H1 (cell line): ENCODE measurements around the gene STK31. TPM values are rescaled to one million over a fixed set of nuclear protein-coding genes. Genes with fewer than 3 reads are reported as not detected.

Experiments used
- CTCF ChIA-PET: fragments of 300-600 bp; sonication (Branson Sonifier 250); formaldehyde crosslinking; loops from one replicate; lab custom pipeline; 2021; ENCODE audit not compliant: partially characterized antibody; lab: Charles Lee
- POLR2A ChIA-PET: fragments of 300-600 bp; sonication (Branson Sonifier 250); formaldehyde crosslinking; loops from one replicate; lab custom pipeline; 2021; ENCODE audit warnings: inconsistent platforms; ENCODE audit not compliant: partially characterized antibody; lab: Charles Lee
- DNase-seq, 2 experiments: peaks; one replicate each; pipeline versions ENCODE4 v3.0.0 to v3.0.0-alpha.2; 2010 to 2022; ENCODE audit warnings: low spot score in 2 of 2, low read depth in 1 of 2, mixed read lengths in 1 of 2
- FAIRE-seq: peaks from 2 replicates; lab custom pipeline; 2011; peaks lifted over from hg19 to GRCh38; lab: Jason Lieb, UNC
- H2AFZ ChIP-seq: 2 replicates; pipeline ENCODE4 v1.8.1; 2012; ENCODE audit warnings: low read length, inconsistent platforms
- H2AK5ac ChIP-seq: 2 replicates; pipeline ENCODE4 v1.6.1; 2013; ENCODE audit warnings: low read depth, low read length
- H2BK120ac ChIP-seq: replicated peaks from 2 replicates; pipeline ENCODE3; 2013; ENCODE audit warnings: low read depth, low read length, inconsistent platforms
- H2BK12ac ChIP-seq: 2 replicates; pipeline ENCODE4 v1.6.1; 2013; ENCODE audit warnings: low read depth, low read length
- H2BK15ac ChIP-seq: 2 replicates; pipeline ENCODE4 v1.6.1; 2013; ENCODE audit warnings: low read length
- H2BK20ac ChIP-seq: 2 replicates; pipeline ENCODE4 v1.6.1; 2013; ENCODE audit warnings: low read length
- H2BK5ac ChIP-seq: 2 replicates; pipeline ENCODE4 v1.6.1; 2013; ENCODE audit warnings: low read depth, low read length
- H3K14ac ChIP-seq: 2 replicates; pipeline ENCODE4 v1.6.1; 2013; ENCODE audit warnings: inconsistent platforms; ENCODE audit not compliant: insufficient read length
- H3K18ac ChIP-seq: 2 replicates; pipeline ENCODE4 v1.6.1; 2013; ENCODE audit warnings: low read length; ENCODE audit errors: extremely low read depth
- H3K23ac ChIP-seq: 2 replicates; pipeline ENCODE4 v1.6.1; 2013; ENCODE audit warnings: inconsistent platforms; ENCODE audit not compliant: insufficient read length
- H3K23me2 ChIP-seq: 2 replicates; pipeline ENCODE4 v1.6.1; 2013; ENCODE audit warnings: low read depth, low read length
- H3K27ac ChIP-seq: 2 replicates; pipeline ENCODE4 v1.6.1; 2011; ENCODE audit warnings: low read depth, low read length, inconsistent platforms
- H3K27me3 ChIP-seq, 4 experiments: replicated peaks in 1 of 4; 1 replicate in 1 of 4; 2 replicates in 3 of 4; pipeline versions ENCODE4 v1.6.1 to v1.8.1; 2011 to 2013; ENCODE audit warnings: low read length in 3 of 4, mild to moderate bottlenecking in 3 of 4, inconsistent platforms in 2 of 4, mixed read lengths in 2 of 4, moderate library complexity in 1 of 4; ENCODE audit not compliant: control insufficient read depth in 3 of 4, insufficient read depth in 3 of 4; ENCODE audit errors: extremely low read depth in 1 of 4
- H3K36me3 ChIP-seq, 4 experiments: 2 replicates each; pipeline versions ENCODE4 v1.6.1 to v1.8.1; 2011 to 2013; ENCODE audit warnings: mild to moderate bottlenecking in 4 of 4, low read length in 3 of 4, moderate library complexity in 2 of 4, control low read depth in 1 of 4, inconsistent platforms in 1 of 4; ENCODE audit not compliant: insufficient read depth in 4 of 4, control insufficient read depth in 2 of 4
- H3K4ac ChIP-seq: replicated peaks from 2 replicates; pipeline ENCODE3; 2013; ENCODE audit warnings: low read length, low read depth, mixed read lengths, inconsistent platforms; ENCODE audit not compliant: insufficient read length
- H3K4me1 ChIP-seq, 4 experiments: replicated peaks in 1 of 4; 1 replicate in 1 of 4; 2 replicates in 3 of 4; pipeline versions ENCODE4 v1.6.1 to v1.8.1; 2011 to 2013; ENCODE audit warnings: low read length in 3 of 4, inconsistent platforms in 2 of 4, mixed read lengths in 1 of 4; ENCODE audit not compliant: insufficient read depth in 4 of 4, control insufficient read depth in 3 of 4
- H3K4me2 ChIP-seq, 2 experiments: 2 replicates each; pipeline versions ENCODE4 v1.6.1 to v1.8.1; 2011 to 2013; ENCODE audit warnings: low read depth in 2 of 2, low read length in 2 of 2, control low read depth in 1 of 2, inconsistent platforms in 1 of 2, mild to moderate bottlenecking in 1 of 2; ENCODE audit not compliant: insufficient read depth in 1 of 2
- H3K4me3 ChIP-seq, 4 experiments: fragments of 200-600, 300-600 bp in 1 of 4; sonication (generic), shearing (Covaris generic), sonication (Bioruptor Twin) in 1 of 4; 2 replicates each; pipeline versions ENCODE4 v1.5.1 to v1.8.1; 2011 to 2016; ENCODE audit warnings: low read length in 4 of 4, low read depth in 3 of 4, control low read depth in 2 of 4, inconsistent platforms in 2 of 4, mild to moderate bottlenecking in 2 of 4, mixed read lengths in 1 of 4, moderate library complexity in 1 of 4; ENCODE audit not compliant: insufficient read depth in 2 of 4; ENCODE audit errors: extremely low read depth in 1 of 4
- H3K56ac ChIP-seq: replicated peaks from 2 replicates; pipeline ENCODE3; 2013; ENCODE audit warnings: low read depth, mild to moderate bottlenecking, mixed read lengths, low read length, inconsistent platforms; ENCODE audit not compliant: insufficient read length
- H3K79me1 ChIP-seq: 2 replicates; pipeline ENCODE4 v1.6.1; 2013; ENCODE audit warnings: low read depth, low read length, control low read depth
- H3K79me2 ChIP-seq, 2 experiments: 2 replicates each; pipeline versions ENCODE4 v1.6.1 to v1.8.1; 2012 to 2013; ENCODE audit warnings: low read length in 2 of 2, mild to moderate bottlenecking in 2 of 2, inconsistent platforms in 1 of 2; ENCODE audit not compliant: insufficient read depth in 2 of 2, control insufficient read depth in 1 of 2
- H3K9ac ChIP-seq, 4 experiments: replicated peaks in 1 of 4; 1 replicate in 1 of 4; 2 replicates in 3 of 4; pipeline versions ENCODE4 v1.6.1 to v1.8.1; 2011 to 2013; ENCODE audit warnings: low read depth in 3 of 4, low read length in 3 of 4, control low read depth in 2 of 4, mild to moderate bottlenecking in 2 of 4, moderate library complexity in 2 of 4, inconsistent platforms in 1 of 4; ENCODE audit errors: extremely low read depth in 1 of 4
- H3K9me3 ChIP-seq, 2 experiments: 2 replicates each; pipeline versions ENCODE4 v1.6.1 to v1.8.1; 2012 to 2013; ENCODE audit warnings: mild to moderate bottlenecking in 2 of 2, moderate library complexity in 2 of 2, control low read depth in 1 of 2, inconsistent platforms in 1 of 2, low read depth in 1 of 2, low read length in 1 of 2, mixed read lengths in 1 of 2; ENCODE audit not compliant: insufficient read depth in 2 of 2
- H4K20me1 ChIP-seq, 2 experiments: replicated peaks in 1 of 2; 2 replicates each; pipeline versions ENCODE3 to v1.8.1; 2011 to 2013; ENCODE audit warnings: inconsistent platforms in 2 of 2, low read length in 2 of 2, mild to moderate bottlenecking in 1 of 2; ENCODE audit not compliant: insufficient read depth in 2 of 2, control insufficient read depth in 1 of 2
- H4K5ac ChIP-seq: 2 replicates; pipeline ENCODE4 v1.6.1; 2013; ENCODE audit warnings: low read length, low read depth, mixed read lengths, inconsistent platforms; ENCODE audit not compliant: insufficient read length
- H4K8ac ChIP-seq: 2 replicates; pipeline ENCODE4 v1.8.0; 2013; ENCODE audit warnings: mild to moderate bottlenecking, moderate library complexity, low read length, inconsistent platforms; ENCODE audit not compliant: insufficient read depth; ENCODE audit errors: extremely low read depth
- H4K91ac ChIP-seq: replicated peaks from 2 replicates; pipeline ENCODE3; 2013; ENCODE audit warnings: low read length, mixed read lengths, inconsistent platforms; ENCODE audit not compliant: insufficient read length
- BCL11A ChIP-seq, 2 experiments: IDR thresholded peaks; one replicate each; pipeline ENCODE4 v1.6.1; 2011; ENCODE audit warnings: low read depth in 2 of 2, low read length in 2 of 2, mild to moderate bottlenecking in 2 of 2
- CBX8 ChIP-seq: fragments of 300-800, 300-1000 bp; sonication (generic); IDR thresholded peaks from 2 replicates; pipeline ENCODE4 v1.7.1; 2016; ENCODE audit warnings: low read depth, low read length, borderline replicate concordance
- TBP ChIP-seq: IDR thresholded peaks from 2 replicates; pipeline ENCODE4 v1.6.1; 2011; ENCODE audit warnings: low read depth, low read length, improper control_type of control experiment
- WGBS, 2 experiments: shearing (Covaris generic) in 1 of 2; methylation state at CpG; one replicate each; pipeline versions ENCODE4 v1.1.6 to v1.1.7; 2013 to 2015; ENCODE audit warnings: low lambda C conversion rate in 2 of 2, mixed read lengths in 2 of 2, inconsistent platforms in 1 of 2, low coverage in 1 of 2, missing lambda C conversion rate in 1 of 2; ENCODE audit not compliant: insufficient replicate concordance in 2 of 2, insufficient coverage in 1 of 2, insufficient read length in 1 of 2; ENCODE audit errors: extremely low coverage in 1 of 2, missing lambda C conversion rate in 1 of 2; 5-methylcytosine and 5-hydroxymethylcytosine counted together
- polyA plus RNA-seq, 7 experiments: library from polyadenylated mRNA; depleted of rRNA in 3 of 7; stranded (reverse) in 5 of 7; unstranded in 2 of 7; fragments of >200 nt in 5 of 7; fragments of 200-250 nt in 2 of 7; gene quantifications; 1 replicate in 5 of 7; 2 replicates in 1 of 7; 4 replicates in 1 of 7; pipeline versions ENCODE4 v1.2.1 to v1.2.3, GENCODE V29; 2011 to 2013; ENCODE audit warnings: missing spikeins in 2 of 7, mixed read lengths in 2 of 7
- total RNA-seq: library from RNA; stranded (reverse); fragmentation: NEBNext Ultra II Directional; extraction: Animal tissue kit (Norgen Biotek cat#: 25700); gene quantifications from 2 replicates; pipeline ENCODE4 v1.2.1, GENCODE V29; 2021

Gene STK31
- total and polyA plus RNA-seq, 2 of the 8 experiments (the other 6 are each of a cell fraction or from before 2014, with no cell fraction given), result 0.15 to 0.32 TPM

- H2BK15ac ChIP-seq, result no peak overlapping the region
- FAIRE-seq (no peak), DNase-seq (no peak)
- no peaks in the 10 kb centered on the region for H3K36me3 ChIP-seq
- H3K14ac ChIP-seq, result no peak overlapping the region
- H2AFZ ChIP-seq, result 0 out of 2 replicates have a peak overlapping the region, but pooled peaks have one; percentile 38
- no peak overlapping the region for H3K9ac ChIP-seq
- no peak overlapping the region for H2AK5ac ChIP-seq
- H3K4me2 ChIP-seq, result no peak overlapping the region
- no peaks in the 10 kb centered on the region for H4K20me1 ChIP-seq
- no peak overlapping the region for H3K4ac ChIP-seq
- no peaks in the 10 kb centered on the region for H3K79me1 ChIP-seq
- no peak overlapping the region for H2BK5ac ChIP-seq
- H4K5ac ChIP-seq, result no peak overlapping the region
- H2BK120ac ChIP-seq, result no peak overlapping the region
- ChIA-PET POLR2A (no interaction called here), CTCF (no interaction called here)
- H2BK20ac ChIP-seq, result no peak overlapping the region
- H4K91ac ChIP-seq, result no peak overlapping the region
- no peak overlapping the region for H3K23ac ChIP-seq
- H3K56ac ChIP-seq, result no peak overlapping the region
- no peaks in the 10 kb centered on the region for H3K23me2 ChIP-seq
- no peaks in the 10 kb centered on the region for H3K4me1 ChIP-seq
- H3K9me3 ChIP-seq, result 0 out of 4 replicates have a peak, but pooled peaks cover 0 to 7% of the 10 kb centered on the region in 2 experiments
- H4K8ac ChIP-seq, result no peak overlapping the region
- no peaks in the 10 kb centered on the region for H3K27me3 ChIP-seq
- no peaks in the 10 kb centered on the region for H3K79me2 ChIP-seq
- H3K27ac ChIP-seq, result no peak overlapping the region
- H3K4me3 ChIP-seq, result no peak overlapping the region
- TF ChIP-seq TBP, result no peak
- no peak for TF ChIP-seq BCL11A (IDR thresholded peaks at IDR 0.05; ENCODE audit: low read depth in 2 of 2, low read length in 2 of 2)
- TF ChIP-seq CBX8, result no peak
- H2BK12ac ChIP-seq, result no peak overlapping the region
- H3K18ac ChIP-seq, result no peak overlapping the region
- WGBS, 2 experiments, result 84% methylated on average over 3 of the region's 3 CpGs; no CpG with 5 or more reads in 1 of the 2 experiments
Observed at GRCh38 chr7:23808421-23808820, 98.4 kb downstream of the STK31 start.
